Mucosa of rectum (tissue), 2 donors: ENCODE results near the gene UBASH3A.

Experiments
- H3K27ac ChIP-seq, 2 donors: one replicate each; pipeline ENCODE4 v1.7.0; 2013; ENCODE audit warnings: inconsistent platforms in 2 of 2, low read depth in 2 of 2, low read length in 2 of 2
- H3K27me3 ChIP-seq, 2 donors: one replicate each; pipeline ENCODE4 v1.7.0; 2013; ENCODE audit warnings: low read length in 2 of 2; ENCODE audit not compliant: control insufficient read depth in 2 of 2, insufficient read depth in 2 of 2
- H3K36me3 ChIP-seq, 2 donors: one replicate each; pipeline ENCODE4 v1.7.0; 2013; ENCODE audit warnings: low read length in 2 of 2; ENCODE audit not compliant: control insufficient read depth in 2 of 2, insufficient read depth in 2 of 2
- H3K4me1 ChIP-seq, 2 donors: one replicate each; pipeline ENCODE4 v1.7.0; 2013; ENCODE audit warnings: low read length in 2 of 2, mild to moderate bottlenecking in 1 of 2; ENCODE audit not compliant: control insufficient read depth in 2 of 2, insufficient read depth in 2 of 2
- H3K4me3 ChIP-seq, 2 donors: one replicate each; pipeline ENCODE4 v1.7.0; 2013; ENCODE audit warnings: low read length in 2 of 2
- H3K9ac ChIP-seq, 2 donors: one replicate each; pipeline ENCODE4 v1.7.0; 2013; ENCODE audit warnings: low read length in 2 of 2, low read depth in 1 of 2, mild to moderate bottlenecking in 1 of 2
- H3K9me3 ChIP-seq, 2 donors: one replicate each; pipeline ENCODE4 v1.7.0; 2013; ENCODE audit warnings: low read length in 2 of 2; ENCODE audit not compliant: control insufficient read depth in 2 of 2
- donor health status: healthy.
- donor health status: Normal muscosa, but diverticular disease.

UBASH3A gene

DNA sequence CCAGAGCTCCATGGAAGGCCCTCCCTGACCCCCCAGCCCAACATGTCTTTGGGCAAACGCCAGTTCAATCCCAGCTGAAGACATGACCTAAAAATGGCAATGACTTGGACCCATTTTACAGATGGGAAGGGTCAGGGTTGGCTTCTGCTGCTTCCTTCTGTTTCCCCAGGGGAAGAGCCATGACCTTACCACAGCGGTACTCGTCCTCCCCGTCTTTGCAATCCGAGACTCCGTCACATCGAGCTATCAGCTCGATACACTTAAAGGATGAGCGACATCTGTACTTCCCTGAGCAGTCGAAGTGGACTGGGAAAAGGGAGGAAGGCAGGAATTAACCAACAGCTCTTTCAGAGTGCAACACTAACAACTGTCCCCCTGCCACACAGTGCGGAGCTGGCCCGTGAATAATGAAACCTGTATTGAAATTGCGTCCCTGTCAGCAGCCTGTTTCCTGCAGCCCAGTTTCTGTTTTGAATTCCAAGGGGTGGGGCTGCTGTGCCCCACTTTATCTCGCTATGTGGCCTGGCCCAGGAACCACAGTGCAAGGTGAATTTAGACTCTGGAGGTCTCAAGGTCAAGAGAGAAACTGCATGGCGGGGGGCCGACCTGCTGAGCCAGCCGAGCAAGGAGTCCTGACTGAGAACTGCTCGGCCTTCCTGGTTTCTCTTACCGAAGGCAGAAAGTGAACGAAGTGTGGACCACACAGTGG, 14.8 kb upstream of the UBASH3A start:
- Histone ChIP-seq H3K9ac (peak overlapping the region in 1 of 2 donors; percentile 40), H3K9me3 (no peaks in the 10 kb centered on the region), H3K36me3 (no peaks in the 10 kb centered on the region), H3K4me3 (peak overlapping the region; percentile 0 to 43), H3K4me1 (peaks cover 21 to 30% of the 10 kb centered on the region in 2 donors), H3K27me3 (no peaks in the 10 kb centered on the region), H3K27ac (peak overlapping the region; percentile 40 to 55)

DNA sequence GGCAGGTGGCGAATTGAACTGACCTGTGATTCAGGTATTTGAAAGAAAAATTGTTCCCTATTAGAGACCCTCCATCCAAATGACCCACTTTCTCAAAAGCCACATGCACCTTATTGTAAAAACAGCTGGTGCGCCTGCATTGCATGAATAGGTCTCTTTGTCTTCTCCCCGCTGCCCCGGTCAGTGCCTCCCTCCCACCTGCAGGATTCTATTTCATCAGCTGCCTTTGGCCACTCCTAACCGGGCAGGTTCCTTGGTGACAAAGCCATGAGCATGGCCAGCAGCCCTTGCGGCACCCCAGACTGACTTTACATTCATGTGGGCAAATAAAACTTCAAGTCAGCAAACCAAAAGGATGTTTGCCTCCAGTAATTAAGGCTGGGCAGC, 14.3 kb upstream of the UBASH3A start:
- no peaks in the 10 kb centered on the region for H3K36me3 ChIP-seq
- peaks cover 17 to 25% of the 10 kb centered on the region in 2 donors for H3K4me1 ChIP-seq

DNA sequence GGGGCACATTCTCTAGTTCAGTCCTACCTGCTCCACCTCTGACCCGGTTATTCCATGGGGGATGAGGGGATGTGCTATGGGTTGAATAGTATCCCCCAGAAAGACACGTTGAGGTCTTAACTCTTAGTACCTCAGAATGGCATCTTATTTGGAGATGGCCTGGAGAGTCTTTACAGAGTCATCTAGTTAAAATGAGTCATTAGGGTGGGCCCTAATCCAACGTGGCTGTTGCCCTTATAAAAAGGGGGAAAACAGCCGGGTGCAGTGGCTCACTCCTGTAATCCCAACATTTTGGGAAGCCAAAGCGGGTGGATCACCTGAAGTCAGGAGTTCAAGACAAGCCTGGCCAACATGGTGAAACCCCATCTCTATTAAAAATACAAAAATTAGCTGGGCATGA, 13.5 kb upstream of the UBASH3A start:
- Histone ChIP-seq H3K27me3 (no peaks in the 10 kb centered on the region), H3K4me1 (peaks cover 15 to 19% of the 10 kb centered on the region in 2 donors), H3K36me3 (no peaks in the 10 kb centered on the region), H3K9me3 (no peaks in the 10 kb centered on the region), H3K4me3 (no peak overlapping the region), H3K9ac (no peak overlapping the region), H3K27ac (no peak overlapping the region)

More for the DNA sequence above, 14.3 kb upstream of the UBASH3A start:
- H3K27me3 ChIP-seq = no peaks in the 10 kb centered on the region
- peak overlapping the region; percentile 0 to 43 for H3K4me3 ChIP-seq
- peak overlapping the region; percentile 40 to 55 for H3K27ac ChIP-seq
- peak overlapping the region in 1 of 2 donors; percentile 40 for H3K9ac ChIP-seq
- H3K9me3 ChIP-seq = no peaks in the 10 kb centered on the region

DNA sequence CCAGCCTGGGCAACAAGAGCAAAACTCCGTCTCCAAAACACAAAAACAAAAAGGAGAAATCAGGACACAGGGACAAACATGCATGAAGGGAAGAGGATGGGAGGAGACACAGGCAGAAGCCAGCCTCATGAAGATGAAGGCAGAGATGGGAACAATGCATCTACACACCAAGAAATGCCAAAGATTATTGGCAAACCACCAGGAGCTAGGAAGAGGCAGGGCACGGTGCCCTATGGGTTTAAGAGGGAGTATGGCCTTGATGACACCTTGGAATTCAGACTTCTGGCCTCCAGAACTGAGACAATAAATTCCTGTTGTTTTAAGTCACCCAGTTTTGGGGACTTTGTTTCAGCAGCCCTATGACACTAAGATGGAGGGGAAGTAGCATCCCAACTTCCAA, 13.0 kb upstream of the UBASH3A start:
- no peak overlapping the region for H3K4me3 ChIP-seq
- H3K9ac ChIP-seq = no peak overlapping the region
- H3K27me3 ChIP-seq = no peaks in the 10 kb centered on the region
- H3K36me3 ChIP-seq = no peaks in the 10 kb centered on the region
- H3K9me3 ChIP-seq = no peaks in the 10 kb centered on the region
- H3K4me1 ChIP-seq = peaks cover 14 to 15% of the 10 kb centered on the region in 2 donors
- no peak overlapping the region for H3K27ac ChIP-seq

DNA sequence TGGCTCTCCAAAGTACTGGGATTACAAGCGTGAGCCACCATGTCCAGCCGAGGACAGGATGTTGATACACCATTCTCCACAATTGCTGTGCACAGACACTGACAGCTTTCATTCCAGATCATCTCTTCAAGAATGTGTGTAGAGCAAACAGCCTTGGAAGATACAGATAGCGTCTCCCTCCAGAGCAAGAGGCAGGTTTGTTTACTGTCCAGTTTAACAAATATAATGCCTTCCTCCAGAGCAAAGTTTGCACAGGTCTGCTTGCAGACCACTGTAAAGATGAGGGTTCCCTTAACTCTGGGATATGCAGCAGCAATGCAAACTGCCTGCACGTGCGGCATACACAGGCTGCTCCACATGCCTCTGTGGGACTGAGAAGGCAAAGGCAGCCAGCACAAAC, 12.4 kb upstream of the UBASH3A start:
- no peak overlapping the region for H3K4me3 ChIP-seq
- H3K27ac ChIP-seq = no peak overlapping the region

DNA sequence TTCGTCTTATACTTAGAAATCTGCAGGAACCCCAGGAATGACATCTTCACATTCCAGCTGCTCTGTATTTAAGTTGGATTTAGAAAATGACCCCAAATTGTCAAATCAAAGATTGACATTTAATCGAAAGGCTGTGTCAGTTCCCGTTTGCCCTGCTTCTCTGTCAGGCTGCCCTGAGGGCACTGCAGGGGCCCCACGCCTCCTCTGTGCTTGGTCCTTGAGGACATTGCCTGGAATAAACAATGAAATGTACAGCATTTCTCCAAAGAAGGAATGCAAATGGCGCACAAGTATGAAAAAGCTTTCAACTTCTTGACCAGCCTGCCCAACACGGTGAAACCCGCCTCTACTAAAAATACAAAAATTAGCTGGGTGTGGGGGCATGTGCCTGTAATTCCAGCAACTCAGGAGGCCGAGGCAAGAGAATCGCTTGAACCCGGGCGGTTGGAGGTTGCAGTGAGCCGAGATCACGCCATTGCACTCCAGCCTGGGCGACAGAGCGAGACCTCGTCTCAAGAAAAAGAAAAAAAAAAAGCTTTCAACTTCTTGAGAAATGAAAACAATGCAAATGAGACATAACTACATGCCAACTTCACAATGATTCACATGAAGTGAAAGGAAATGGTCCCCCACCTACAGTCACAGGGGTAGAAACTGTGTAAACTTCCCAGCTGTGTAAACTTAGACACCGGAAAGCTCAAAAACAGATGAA, 10.8 kb upstream of the UBASH3A start:
- no peak overlapping the region for H3K27ac ChIP-seq
- no peak overlapping the region for H3K4me3 ChIP-seq
- H3K27me3 ChIP-seq = no peaks in the 10 kb centered on the region
- no peaks in the 10 kb centered on the region for H3K36me3 ChIP-seq
- no peaks in the 10 kb centered on the region for H3K9me3 ChIP-seq
- H3K4me1 ChIP-seq = peaks cover 6 to 11% of the 10 kb centered on the region in 2 donors
- no peak overlapping the region for H3K9ac ChIP-seq

More for the DNA sequence above, 12.4 kb upstream of the UBASH3A start:
- no peaks in the 10 kb centered on the region for H3K9me3 ChIP-seq
- H3K27me3 ChIP-seq = no peaks in the 10 kb centered on the region
- no peak overlapping the region for H3K9ac ChIP-seq
- H3K4me1 ChIP-seq = peaks cover 9 to 14% of the 10 kb centered on the region in 2 donors
- H3K36me3 ChIP-seq = no peaks in the 10 kb centered on the region

DNA sequence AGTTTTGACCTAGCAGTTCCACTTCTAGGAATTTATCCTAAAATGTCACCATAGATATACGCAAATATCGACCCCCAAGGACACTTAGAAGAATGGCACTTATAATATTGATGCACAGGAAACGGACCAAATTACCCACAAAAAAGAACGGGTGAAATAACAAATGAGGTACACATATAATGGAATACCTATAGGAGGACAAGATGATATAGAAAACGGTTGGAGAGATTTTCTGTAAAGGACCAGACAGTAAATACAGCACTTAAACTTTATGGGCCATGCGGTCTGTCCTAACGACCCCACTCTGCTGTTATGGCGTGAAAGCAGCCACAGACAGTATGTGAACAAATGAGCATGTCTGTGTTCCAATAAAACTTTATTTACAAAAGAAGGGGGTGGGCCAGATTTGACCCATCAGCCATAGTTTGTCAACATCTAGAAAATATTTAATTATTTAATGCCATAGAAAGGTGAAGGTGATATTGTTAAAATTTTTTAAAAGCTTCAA, 10.2 kb upstream of the UBASH3A start:
- H3K27ac ChIP-seq = no peak overlapping the region
- H3K36me3 ChIP-seq = no peaks in the 10 kb centered on the region
- H3K27me3 ChIP-seq = no peaks in the 10 kb centered on the region
- no peak overlapping the region for H3K4me3 ChIP-seq
- H3K4me1 ChIP-seq = peaks cover 6 to 11% of the 10 kb centered on the region in 2 donors
- H3K9me3 ChIP-seq = no peaks in the 10 kb centered on the region
- no peak overlapping the region for H3K9ac ChIP-seq

DNA sequence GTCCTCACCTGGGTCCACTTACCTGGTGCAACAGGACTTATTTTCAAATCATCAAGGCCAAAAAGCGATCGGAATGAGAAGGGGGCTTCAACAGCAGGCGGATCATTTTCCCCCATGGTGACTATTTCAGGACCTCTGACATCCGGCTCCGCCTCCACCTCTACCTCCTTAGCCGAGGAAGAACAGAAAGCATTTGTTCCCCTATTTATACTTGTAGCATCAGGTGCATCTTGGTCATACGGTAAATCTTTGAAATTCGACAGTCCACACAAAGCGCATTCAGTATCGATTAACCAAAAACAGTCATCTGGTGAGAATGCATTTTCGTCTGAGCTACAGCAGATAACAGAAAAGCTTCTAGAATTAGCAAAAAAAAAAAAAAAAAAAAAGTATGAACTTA, 8.4 kb upstream of the UBASH3A start:
- no peaks in the 10 kb centered on the region for H3K27me3 ChIP-seq
- no peaks in the 10 kb centered on the region for H3K36me3 ChIP-seq
- H3K4me3 ChIP-seq = no peak overlapping the region
- no peaks in the 10 kb centered on the region for H3K4me1 ChIP-seq
- no peak overlapping the region for H3K27ac ChIP-seq
- H3K9ac ChIP-seq = no peak overlapping the region
- H3K9me3 ChIP-seq = no peaks in the 10 kb centered on the region

DNA sequence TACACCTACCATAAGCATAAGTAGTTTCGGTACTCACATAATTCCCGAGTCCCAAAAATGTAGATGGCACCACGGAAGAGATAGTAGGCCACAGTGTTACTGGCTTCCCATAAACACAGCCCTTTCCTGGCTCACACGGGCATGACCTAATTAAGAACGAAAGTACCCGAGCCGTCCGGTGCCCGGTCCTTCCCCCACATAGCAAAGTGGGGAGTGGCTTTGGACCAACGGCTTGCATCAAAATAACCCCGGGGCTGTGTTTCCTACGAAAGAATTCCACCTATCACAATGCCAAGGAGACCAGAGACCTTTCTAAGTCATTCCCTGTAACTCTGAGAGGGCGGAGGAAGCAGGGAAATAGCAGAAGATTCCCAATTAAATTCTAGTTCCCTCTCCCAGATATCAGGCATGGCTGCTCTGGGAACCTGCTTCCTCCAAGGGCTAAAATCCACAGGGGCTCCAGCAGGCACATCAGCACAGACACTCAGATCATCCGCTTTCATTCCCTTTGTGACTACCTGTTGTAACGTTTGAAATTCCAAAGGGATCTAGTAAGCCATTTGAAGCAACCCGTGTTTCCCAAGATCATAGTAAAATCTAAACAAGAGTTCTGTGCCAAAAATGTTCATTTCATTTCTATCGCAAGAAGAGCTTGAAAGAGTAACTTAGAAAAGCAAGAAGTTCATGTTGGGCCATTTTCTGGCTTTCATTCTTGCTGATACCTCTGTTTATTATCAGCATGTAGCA, 7.6 kb upstream of the UBASH3A start, which contains the start of gene TMPRSS3:
TSS of gene TMPRSS3 (minus strand) at position 148 of the 747 bp plus-strand sequence. CDS start 635 bp downstream, outside the sequence.
- Histone ChIP-seq H3K36me3 (no peaks in the 10 kb centered on the region), H3K27ac (no peak within 1 kb of the TSS), H3K4me1 (no peaks in the 10 kb centered on the region), H3K9ac (no peak within 1 kb of the TSS), H3K27me3 (no peaks in the 10 kb centered on the region), H3K4me3 (no peak within 1 kb of the TSS), H3K9me3 (no peaks in the 10 kb centered on the region)
